ENCODE data around the gene FAM53B. TPM values are rescaled to one million over a fixed set of nuclear protein-coding genes. Genes with fewer than 3 reads are reported as not detected.

FAM53B gene
- total RNA-seq, 4 donors from 2014 or later: 72.7 to 92.1 (median 80.5) TPM

GRCh38 chr10:124626759-124627380 is 117.3 kb downstream of the FAM53B start:
- Histone ChIP-seq H3K4me3 (peak overlapping the region in 1 of 4 donors; percentile 11), H3K27ac (peak overlapping the region; percentile 54 to 80 (median 65)), H3K36me3 (peaks cover 0 to 22% (median 0%) of the 10 kb centered on the region in 3 donors), H3K4me1 (peaks cover 5 to 46% (median 39%) of the 10 kb centered on the region in 4 donors), H3K27me3 (no peaks in the 10 kb centered on the region), H3K9me3 (no peaks in the 10 kb centered on the region)
- peak; percentile 79 to 91 (median 91) for DNase-seq
- TF ChIP-seq CTCF (IDR thresholded peaks at IDR 0.05) (peak in 3 of 6 experiments; percentile 16 to 43 (median 18)), POLR2A (IDR thresholded peaks at IDR 0.05) (peak in 1 of 2 donors; percentile 17)

GRCh38 chr10:124625831-124626238 is 118.3 kb downstream of the FAM53B start:
- H3K27me3 ChIP-seq: no peaks in the 10 kb centered on the region
- TF ChIP-seq POLR2A (IDR thresholded peaks at IDR 0.05) (no peak), CTCF (IDR thresholded peaks at IDR 0.05) (no peak)
- H3K27ac ChIP-seq: peak overlapping the region in 1 of 4 donors; percentile 73
- peaks cover 5 to 46% (median 39%) of the 10 kb centered on the region in 4 donors for H3K4me1 ChIP-seq
- peaks cover 0 to 24% (median 0%) of the 10 kb centered on the region in 3 donors for H3K36me3 ChIP-seq
- no peak overlapping the region for H3K4me3 ChIP-seq
- H3K9me3 ChIP-seq: no peaks in the 10 kb centered on the region
- no peak for DNase-seq

GRCh38 chr10:124624895-124625294 is 119.3 kb downstream of the FAM53B start:
- no peak for TF ChIP-seq CTCF (IDR thresholded peaks at IDR 0.05)
- no peak for TF ChIP-seq POLR2A (IDR thresholded peaks at IDR 0.05)

GRCh38 chr10:124624466-124624865 is 119.7 kb downstream of the FAM53B start:
- no peak overlapping the region for H3K4me3 ChIP-seq

More at GRCh38 chr10:124624895-124625294, 119.3 kb downstream of the FAM53B start:
- no peak for DNase-seq
- Histone ChIP-seq H3K36me3 (peaks cover 0 to 24% (median 0%) of the 10 kb centered on the region in 3 donors), H3K9me3 (no peaks in the 10 kb centered on the region), H3K4me1 (peaks cover 5 to 47% (median 36%) of the 10 kb centered on the region in 4 donors), H3K27ac (peak overlapping the region in 1 of 4 donors; percentile 73), H3K4me3 (no peak overlapping the region), H3K27me3 (no peaks in the 10 kb centered on the region)

GRCh38 chr10:124624006-124624405 is 120.2 kb downstream of the FAM53B start:
- Histone ChIP-seq H3K36me3 (peaks cover 0 to 25% (median 0%) of the 10 kb centered on the region in 3 donors), H3K27me3 (no peaks in the 10 kb centered on the region), H3K4me1 (peaks cover 5 to 45% (median 28%) of the 10 kb centered on the region in 4 donors), H3K9me3 (no peaks in the 10 kb centered on the region), H3K4me3 (no peak overlapping the region), H3K27ac (peak overlapping the region in 1 of 4 donors; percentile 73)
- no peak for TF ChIP-seq POLR2A (IDR thresholded peaks at IDR 0.05)
- no peak for TF ChIP-seq CTCF (IDR thresholded peaks at IDR 0.05)
- DNase-seq: no peak

More at GRCh38 chr10:124624466-124624865, 119.7 kb downstream of the FAM53B start:
- Histone ChIP-seq H3K27ac (peak overlapping the region in 1 of 4 donors; percentile 73), H3K27me3 (no peaks in the 10 kb centered on the region), H3K9me3 (no peaks in the 10 kb centered on the region), H3K36me3 (peaks cover 0 to 24% (median 0%) of the 10 kb centered on the region in 3 donors), H3K4me1 (peaks cover 5 to 43% (median 32%) of the 10 kb centered on the region in 4 donors)
- DNase-seq: no peak
- TF ChIP-seq POLR2A (IDR thresholded peaks at IDR 0.05) (no peak), CTCF (IDR thresholded peaks at IDR 0.05) (no peak)

Measured in Peyer's patch (tissue), 4 donors.